GM12878 (cell line): ENCODE measurements around the gene KRTAP10-11. TPM values are rescaled to one million over a fixed set of nuclear protein-coding genes. Genes with fewer than 3 reads are reported as not detected.

Experiments
- ATAC-seq: fragments of 200-7000 bp; cut with Tn5 transposase; 3 replicates; pipeline ENCODE4 v1.9.1; 2020; ENCODE audit warnings: mild to moderate bottlenecking, moderate library complexity
- BruUV-seq: library from RNA; stranded (reverse); fragments of 400-500 nt; replicated peaks from 2 replicates; lab custom pipeline; 2021; lab: Mats Ljungman, UMichigan
- CTCF ChIA-PET: fragments of 300-600 bp; sonication (Branson Sonifier 250); formaldehyde crosslinking; extraction: SDS; loops from one replicate; lab custom pipeline; 2021; ENCODE audit warnings: inconsistent platforms; lab: Yijun Ruan, JAX
- POLR2A ChIA-PET: fragments of 350-600 bp; formaldehyde crosslinking; extraction: SDS; loops from one replicate; lab custom pipeline; 2021; ENCODE audit warnings: inconsistent platforms; lab: Charles Lee
- RAD21 ChIA-PET: fragments of 300-600 bp; sonication (Branson Sonifier 250); formaldehyde crosslinking; loops from one replicate; lab custom pipeline; 2023; ENCODE audit warnings: antibody characterized with exemption; ENCODE audit not compliant: unreplicated experiment; lab: Charles Lee
- SMC1A ChIA-PET: fragments of 300-600 bp; sonication (Branson Sonifier 250); formaldehyde crosslinking; loops from one replicate; lab custom pipeline; 2023; ENCODE audit not compliant: unreplicated experiment, uncharacterized antibody; lab: Charles Lee
- DNase-seq: peaks from one replicate; pipeline ENCODE4 v3.0.0-alpha.2; 2011; ENCODE audit warnings: low read depth, low spot score
- FAIRE-seq: peaks from 3 replicates; lab custom pipeline; 2011; peaks lifted over from hg19 to GRCh38; lab: Jason Lieb, UNC
- H2AFZ ChIP-seq: 2 replicates; pipeline ENCODE4 v1.6.0; 2011; ENCODE audit warnings: low read depth, low read length, control low read depth; ENCODE audit not compliant: control insufficient read depth
- H3K27ac ChIP-seq: 2 replicates; pipeline ENCODE4 v1.5.1; 2011; ENCODE audit warnings: control low read depth; ENCODE audit not compliant: control insufficient read depth, insufficient read depth
- H3K27me3 ChIP-seq, 2 experiments: replicated peaks in 1 of 2; 2 replicates each; pipeline versions ENCODE4 v1.6.0 to v1.6.1; 2011; ENCODE audit warnings: low read length in 1 of 2; ENCODE audit not compliant: control insufficient read depth in 2 of 2, insufficient read depth in 2 of 2
- H3K36me3 ChIP-seq, 2 experiments: 2 replicates each; pipeline ENCODE4 v1.5.1; 2011; ENCODE audit warnings: low read length in 1 of 2; ENCODE audit not compliant: control insufficient read depth in 2 of 2, insufficient read depth in 2 of 2
- H3K4me1 ChIP-seq: 2 replicates; pipeline ENCODE4 v1.6.1; 2011; ENCODE audit warnings: mild to moderate bottlenecking, low read length, moderate library complexity, mixed read lengths; ENCODE audit not compliant: control insufficient read depth, insufficient read depth
- H3K4me2 ChIP-seq: 2 replicates; pipeline ENCODE4 v1.6.0; 2011; ENCODE audit warnings: control low read depth; ENCODE audit not compliant: control insufficient read depth, insufficient read depth
- H3K4me3 ChIP-seq: fragments of 200-600 bp; sonication (generic); 2 replicates; pipeline ENCODE4 v1.5.1; 2016
- H3K79me2 ChIP-seq: 2 replicates; pipeline ENCODE4 v1.6.0; 2011; ENCODE audit warnings: low read length; ENCODE audit not compliant: control insufficient read depth, insufficient read depth
- H3K9ac ChIP-seq: 2 replicates; pipeline ENCODE4 v1.8.0; 2011; ENCODE audit warnings: low read length, control low read depth, mixed read lengths; ENCODE audit not compliant: control insufficient read depth, insufficient read depth
- H3K9me3 ChIP-seq: replicated peaks from 3 replicates; pipeline ENCODE4 v1.5.1; 2011; ENCODE audit warnings: mild to moderate bottlenecking, low read length; ENCODE audit not compliant: control insufficient read depth, insufficient read depth
- H4K20me1 ChIP-seq: 2 replicates; pipeline ENCODE4 v1.6.0; 2011; ENCODE audit not compliant: control insufficient read depth, insufficient read depth
- ASH2L ChIP-seq: fragments of 300-600, 200-600 bp; sonication (generic); IDR thresholded peaks from 2 replicates; pipeline ENCODE4 v1.6.1; 2017; ENCODE audit warnings: low read depth, mild to moderate bottlenecking, borderline replicate concordance
- ATF7 ChIP-seq: fragments of 450-650 bp; IDR thresholded peaks from 2 replicates; pipeline ENCODE4 v1.6.1; 2016; ENCODE audit warnings: low read depth, mild to moderate bottlenecking
- CHD2 ChIP-seq: IDR thresholded peaks from 2 replicates; pipeline ENCODE4 v1.6.1; 2011; ENCODE audit warnings: low read depth, low read length, improper control_type of control experiment, borderline replicate concordance
- CREB1 ChIP-seq: IDR thresholded peaks from 2 replicates; pipeline ENCODE4 v1.6.1; 2012; ENCODE audit warnings: low read depth, mild to moderate bottlenecking, inconsistent platforms
- DPF2 ChIP-seq: fragments of 450-650 bp; IDR thresholded peaks from 2 replicates; pipeline ENCODE4 v1.6.1; 2017; ENCODE audit warnings: mild to moderate bottlenecking
- LARP7 ChIP-seq: fragments of 450-650 bp; IDR thresholded peaks from 2 replicates; pipeline ENCODE4 v1.6.1; 2017; ENCODE audit warnings: mild to moderate bottlenecking
- MEF2B ChIP-seq: fragments of 450-650 bp; IDR thresholded peaks from 2 replicates; pipeline ENCODE4 v1.6.1; 2018; ENCODE audit warnings: mild to moderate bottlenecking, moderate library complexity; ENCODE audit not compliant: partially characterized antibody, poor library complexity, severe bottlenecking
- NFIC ChIP-seq: IDR thresholded peaks from 2 replicates; pipeline ENCODE4 v1.6.1; 2012; ENCODE audit warnings: low read depth, mild to moderate bottlenecking, inconsistent platforms, low read length, moderate library complexity
- RCOR1 ChIP-seq: conservative IDR thresholded peaks from 2 replicates; pipeline ENCODE4 v1.6.1; 2012; ENCODE audit warnings: low read depth, low read length, improper control_type of control experiment
- SIX5 ChIP-seq: IDR thresholded peaks from 2 replicates; pipeline ENCODE4 v1.6.1; 2011; ENCODE audit warnings: mild to moderate bottlenecking, low read depth, low read length, moderate library complexity; ENCODE audit not compliant: severe bottlenecking
- SMAD1 ChIP-seq: fragments of 450-650 bp; IDR thresholded peaks from 2 replicates; pipeline ENCODE4 v1.6.1; 2018; ENCODE audit warnings: mild to moderate bottlenecking, low read depth; ENCODE audit not compliant: partially characterized antibody
- TAF1 ChIP-seq: IDR thresholded peaks from 2 replicates; pipeline ENCODE4 v1.6.1; 2011; ENCODE audit warnings: mild to moderate bottlenecking, low read depth, low read length, borderline replicate concordance
- TARDBP ChIP-seq: IDR thresholded peaks from 2 replicates; pipeline ENCODE4 v1.6.1; 2016; ENCODE audit warnings: borderline replicate concordance
- ZBED1 ChIP-seq: IDR thresholded peaks from 2 replicates; pipeline ENCODE4 v1.6.1; 2016; ENCODE audit warnings: borderline replicate concordance
- ZNF274 ChIP-seq: IDR thresholded peaks from one replicate; pipeline ENCODE4 v1.8.0; 2011; ENCODE audit not compliant: insufficient read length, insufficient read depth
- WGBS: methylation state at CpG from one replicate; pipeline ENCODE4 v1.1.6; 2016; ENCODE audit warnings: low lambda C conversion rate; ENCODE audit not compliant: insufficient replicate concordance, insufficient coverage; ENCODE audit errors: missing lambda C conversion rate; 5-methylcytosine and 5-hydroxymethylcytosine counted together
- in situ Hi-C: fragments of 300-500 bp; cut with MboI; formaldehyde crosslinking; loops from 9 replicates; pipeline ENCODE4 v1.14.3; 2018; ENCODE audit warnings: mixed read lengths
- intact Hi-C: fragments of 100-400 bp; cut with micrococcal nuclease; formaldehyde crosslinking; loops from one replicate; pipeline ENCODE4 v1.14.2; 2022; ENCODE audit not compliant: unreplicated experiment
- polyA plus RNA-seq, 11 experiments: library from polyadenylated mRNA; depleted of rRNA in 4 of 11; unstranded in 6 of 11; stranded (reverse) in 5 of 11; fragments of >200 nt; fragmentation: Nextera tagmentation in 4 of 11; fragmentation: Illumina TruSeq in 1 of 11; extraction: Ambion mirVana in 4 of 11; extraction: Trizol in 1 of 11; gene quantifications; 1 replicate in 1 of 11; 2 replicates in 10 of 11; pipeline versions ENCODE4 v1.2.1 to v1.2.3, GENCODE V29; 2011 to 2016; ENCODE audit warnings: inconsistent platforms in 2 of 11, missing spikeins in 2 of 11, low read depth in 1 of 11
- total RNA-seq, 4 experiments: library from RNA; depleted of rRNA in 3 of 4; stranded (reverse); fragments of >200 nt in 3 of 4; fragmentation: Illumina TruSeq in 1 of 4; extraction: Trizol in 1 of 4; gene quantifications; 2 replicates each; pipeline versions ENCODE4 v1.2.1 to v1.2.3, GENCODE V29; 2013 to 2021
- TF ChIP-seq, protein P1 (sequence below): IDR thresholded peaks from 2 replicates; pipeline ENCODE4 v1.6.1; 2011; ENCODE audit warnings: mild to moderate bottlenecking, low read depth, low read length, moderate library complexity; ENCODE audit not compliant: insufficient replicate concordance

KRTAP10-11 gene
- total and polyA plus RNA-seq, 10 of the 15 experiments (the other 5 are each of a cell fraction or from before 2014, with no cell fraction given), result not detected

DNA sequence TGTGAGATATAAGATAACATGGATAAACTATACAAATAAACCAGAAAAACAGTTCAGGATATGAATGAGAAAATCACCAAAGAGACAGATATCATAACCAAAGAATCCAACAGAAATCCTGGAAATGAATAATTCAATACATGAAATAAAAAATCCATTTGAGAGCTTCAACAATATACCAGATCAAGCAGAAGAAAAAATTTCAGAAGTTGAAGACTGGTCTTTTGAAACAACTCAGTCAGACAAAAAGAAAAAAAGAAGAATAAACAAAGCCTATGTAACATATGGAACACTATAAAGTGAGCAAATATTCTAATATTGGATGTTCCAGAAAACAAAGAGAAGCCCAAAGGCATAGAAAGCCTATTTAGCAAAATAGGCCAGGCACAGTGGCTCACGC is 25.7 kb downstream of the KRTAP10-11 start:
- intact Hi-C loops, result no loop called here
- ChIA-PET POLR2A (no interaction called here), SMC1A (no interaction called here), RAD21 (no interaction called here), CTCF (no interaction called here)
- no peak overlapping the region for H2AFZ ChIP-seq
- H3K27ac ChIP-seq, result no peak overlapping the region
- no peaks in the 10 kb centered on the region for H3K36me3 ChIP-seq
- no peaks in the 10 kb centered on the region for H3K4me1 ChIP-seq
- H3K4me3 ChIP-seq, result no peak overlapping the region
- ATAC-seq (no peak), FAIRE-seq (no peak), DNase-seq (no peak)
- TF ChIP-seq ATF7, result no peak
- no peak for TF ChIP-seq TAF1
- no peak for TF ChIP-seq ASH2L
- no peak for TF ChIP-seq ZBED1
- TF ChIP-seq LARP7, result no peak
- TF ChIP-seq RCOR1, result no peak
- no peak for TF ChIP-seq DPF2
- no peak for TF ChIP-seq TARDBP
- no peak for TF ChIP-seq SMAD1
- no peak for TF ChIP-seq SIX5
- TF ChIP-seq ZNF274, result no peak
- TF ChIP-seq MEF2B, result no peak
- TF ChIP-seq CREB1, result no peak
- no peak for TF ChIP-seq CHD2
- TF ChIP-seq, protein P1, sequence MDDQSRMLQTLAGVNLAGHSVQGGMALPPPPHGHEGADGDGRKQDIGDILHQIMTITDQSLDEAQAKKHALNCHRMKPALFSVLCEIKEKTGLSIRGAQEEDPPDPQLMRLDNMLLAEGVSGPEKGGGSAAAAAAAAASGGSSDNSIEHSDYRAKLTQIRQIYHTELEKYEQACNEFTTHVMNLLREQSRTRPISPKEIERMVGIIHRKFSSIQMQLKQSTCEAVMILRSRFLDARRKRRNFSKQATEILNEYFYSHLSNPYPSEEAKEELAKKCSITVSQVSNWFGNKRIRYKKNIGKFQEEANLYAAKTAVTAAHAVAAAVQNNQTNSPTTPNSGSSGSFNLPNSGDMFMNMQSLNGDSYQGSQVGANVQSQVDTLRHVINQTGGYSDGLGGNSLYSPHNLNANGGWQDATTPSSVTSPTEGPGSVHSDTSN, result no peak
- no peak for TF ChIP-seq NFIC
- 19% methylated on average over 1 of the region's 1 CpG for WGBS
- H3K9ac ChIP-seq, result no peak overlapping the region
- H3K27me3 ChIP-seq, result no peaks in the 10 kb centered on the region
- in situ Hi-C loops, result no loop called here
- H3K9me3 ChIP-seq, result no peaks in the 10 kb centered on the region; the same call in 1 of the 3 replicates
- BruUV-seq, result no TSS peak
- no peak overlapping the region for H3K4me2 ChIP-seq
- no peaks in the 10 kb centered on the region for H4K20me1 ChIP-seq
- H3K79me2 ChIP-seq, result no peaks in the 10 kb centered on the region
